K562 (cell line): ENCODE measurements around the gene PBX1. TPM values are rescaled to one million over a fixed set of nuclear protein-coding genes. Genes with fewer than 3 reads are reported as not detected.

ENCODE experiments used
- FOXA3 ChIP-seq, 2 experiments: fragments of 450-650 bp in 1 of 2; sonication (generic) in 1 of 2; formaldehyde crosslinking; IDR thresholded peaks in 1 of 2; conservative IDR thresholded peaks in 1 of 2; 2 replicates each; pipeline versions ENCODE4 v1.4.0 to v1.8.0; 2020 to 2022; ENCODE audit warnings: mild to moderate bottlenecking in 2 of 2, missing genetic modification reagents in 1 of 2
- HDAC1 ChIP-seq, 2 experiments: fragments of 450-650 bp; IDR thresholded peaks; 2 replicates each; pipeline ENCODE4 v1.6.1; 2016 to 2017; ENCODE audit warnings: inconsistent platforms in 1 of 2, mild to moderate bottlenecking in 1 of 2, moderate library complexity in 1 of 2
- SMARCE1 ChIP-seq: fragments of 450-650 bp; IDR thresholded peaks from 2 replicates; pipeline ENCODE4 v1.7.1; 2016; ENCODE audit warnings: mild to moderate bottlenecking
- SP2 ChIP-seq: IDR thresholded peaks from 2 replicates; pipeline ENCODE4 v1.6.1; 2011; ENCODE audit warnings: mild to moderate bottlenecking, low read depth, low read length, moderate library complexity; ENCODE audit not compliant: poor library complexity, severe bottlenecking; ENCODE audit errors: extremely low read depth
- polyA plus RNA-seq, 8 experiments: library from polyadenylated mRNA; depleted of rRNA in 4 of 8; stranded (reverse) in 5 of 8; unstranded in 3 of 8; fragments of >200 nt; fragmentation: Nextera tagmentation in 2 of 8; fragmentation: Illumina TruSeq in 1 of 8; extraction: Ambion mirVana in 2 of 8; extraction: Trizol in 1 of 8; gene quantifications; 2 replicates each; pipeline versions ENCODE4 v1.2.1 to v1.2.3, GENCODE V29; 2011 to 2014; ENCODE audit warnings: inconsistent platforms in 1 of 8, missing spikeins in 1 of 8
- total RNA-seq, 7 experiments: library from RNA; depleted of rRNA in 6 of 7; stranded (reverse); fragments of >200 nt in 6 of 7; fragmentation: Illumina TruSeq in 2 of 7; extraction: Trizol in 2 of 7; gene quantifications; 2 replicates each; pipeline versions ENCODE4 v1.2.1 to v1.2.3, GENCODE V29; 2011 to 2021; ENCODE audit warnings: low replicate concordance in 1 of 7
- TF ChIP-seq, protein P1 (sequence below): fragments of 450-650 bp; IDR thresholded peaks from 2 replicates; pipeline ENCODE4 v1.6.1; 2018; ENCODE audit not compliant: partially characterized antibody
- TF ChIP-seq, protein P2 (sequence below): sonication (generic); formaldehyde crosslinking; IDR thresholded peaks from 2 replicates; pipeline ENCODE4 v1.8.0; 2023; ENCODE audit warnings: mild to moderate bottlenecking, missing genetic modification reagents
- TF ChIP-seq, protein P3 (sequence below): sonication (generic); formaldehyde crosslinking; IDR thresholded peaks from 2 replicates; pipeline ENCODE4 v1.8.0; 2022; ENCODE audit warnings: mild to moderate bottlenecking, missing genetic modification reagents
- TF ChIP-seq, protein P4 (sequence below), 2 experiments: IDR thresholded peaks; 2 replicates each; pipeline ENCODE4 v1.6.1; 2011; ENCODE audit warnings: borderline replicate concordance in 1 of 2, control low read depth in 1 of 2, low read depth in 1 of 2, low read length in 1 of 2, mild to moderate bottlenecking in 1 of 2, mixed read lengths in 1 of 2, moderate library complexity in 1 of 2; ENCODE audit not compliant: insufficient read depth in 1 of 2, insufficient read length in 1 of 2, poor library complexity in 1 of 2, severe bottlenecking in 1 of 2; ENCODE audit errors: extremely low read depth in 1 of 2
- TF ChIP-seq, protein P5 (sequence below): fragments of 250-450 bp; sonication (Bioruptor Pico); IDR thresholded peaks from 2 replicates; pipeline ENCODE4 v1.4.0; 2020; ENCODE audit warnings: mild to moderate bottlenecking, moderate library complexity

Gene PBX1
- total and polyA plus RNA-seq, 9 of the 15 experiments (the other 6 are each of a cell fraction or from before 2014, with no cell fraction given) = 0.03 to 0.62 (median 0.17) TPM

DNA sequence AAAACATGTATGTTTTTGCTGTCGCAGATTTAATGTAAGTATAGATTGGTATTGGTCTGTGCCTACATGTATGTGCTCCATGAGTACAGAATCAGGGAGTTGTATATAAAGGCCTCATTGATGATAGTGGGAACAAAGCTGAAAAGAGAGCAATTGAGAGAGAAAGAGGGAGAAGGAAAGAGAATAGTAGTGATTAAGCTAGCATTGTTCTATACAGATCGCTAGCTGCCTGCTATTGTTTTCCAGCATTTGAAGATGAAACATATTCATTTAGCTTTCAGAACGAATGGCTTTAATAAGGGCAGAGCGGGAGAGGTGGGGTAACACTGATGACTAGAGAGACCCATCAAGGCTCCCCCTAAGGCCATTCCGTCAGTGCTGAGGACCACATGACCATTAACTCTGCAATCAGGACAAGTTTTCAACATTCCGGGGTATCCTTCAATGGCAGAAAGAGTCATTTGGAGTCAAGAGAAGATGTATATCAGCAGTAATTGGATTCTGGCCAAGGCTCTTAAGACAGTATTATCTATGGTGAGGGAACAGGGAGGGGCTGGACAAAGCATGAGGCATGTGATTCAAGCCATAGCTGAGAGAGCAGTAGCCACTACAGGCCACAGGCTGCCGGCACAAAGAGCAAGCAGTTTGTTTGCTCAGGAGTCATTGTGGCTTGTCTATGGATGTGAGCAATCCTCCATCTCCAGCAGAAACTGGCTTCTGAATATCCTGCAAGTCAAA, 176.5 kb downstream of the PBX1 start (continued):
- TF ChIP-seq, protein P1, sequence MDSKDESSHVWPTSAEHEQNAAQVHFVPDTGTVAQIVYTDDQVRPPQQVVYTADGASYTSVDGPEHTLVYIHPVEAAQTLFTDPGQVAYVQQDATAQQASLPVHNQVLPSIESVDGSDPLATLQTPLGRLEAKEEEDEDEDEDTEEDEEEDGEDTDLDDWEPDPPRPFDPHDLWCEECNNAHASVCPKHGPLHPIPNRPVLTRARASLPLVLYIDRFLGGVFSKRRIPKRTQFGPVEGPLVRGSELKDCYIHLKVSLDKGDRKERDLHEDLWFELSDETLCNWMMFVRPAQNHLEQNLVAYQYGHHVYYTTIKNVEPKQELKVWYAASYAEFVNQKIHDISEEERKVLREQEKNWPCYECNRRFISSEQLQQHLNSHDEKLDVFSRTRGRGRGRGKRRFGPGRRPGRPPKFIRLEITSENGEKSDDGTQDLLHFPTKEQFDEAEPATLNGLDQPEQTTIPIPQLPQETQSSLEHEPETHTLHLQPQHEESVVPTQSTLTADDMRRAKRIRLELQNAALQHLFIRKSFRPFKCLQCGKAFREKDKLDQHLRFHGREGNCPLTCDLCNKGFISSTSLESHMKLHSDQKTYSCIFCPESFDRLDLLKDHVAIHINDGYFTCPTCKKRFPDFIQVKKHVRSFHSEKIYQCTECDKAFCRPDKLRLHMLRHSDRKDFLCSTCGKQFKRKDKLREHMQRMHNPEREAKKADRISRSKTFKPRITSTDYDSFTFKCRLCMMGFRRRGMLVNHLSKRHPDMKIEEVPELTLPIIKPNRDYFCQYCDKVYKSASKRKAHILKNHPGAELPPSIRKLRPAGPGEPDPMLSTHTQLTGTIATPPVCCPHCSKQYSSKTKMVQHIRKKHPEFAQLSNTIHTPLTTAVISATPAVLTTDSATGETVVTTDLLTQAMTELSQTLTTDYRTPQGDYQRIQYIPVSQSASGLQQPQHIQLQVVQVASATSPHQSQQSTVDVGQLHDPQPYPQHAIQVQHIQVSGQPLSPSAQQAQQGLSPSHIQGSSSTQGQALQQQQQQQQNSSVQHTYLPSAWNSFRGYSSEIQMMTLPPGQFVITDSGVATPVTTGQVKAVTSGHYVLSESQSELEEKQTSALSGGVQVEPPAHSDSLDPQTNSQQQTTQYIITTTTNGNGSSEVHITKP = no peak
- TF ChIP-seq HDAC1 (IDR thresholded peaks at IDR 0.05) (no peak), SP2 (no peak), SMARCE1 (peak; percentile 15; the same call in 1 of the 2 replicates), FOXA3 (CRISPR knock-in tag; conservative IDR thresholded peaks at IDR 0.05 in 1 of 2, IDR thresholded peaks at IDR 0.05 in 1 of 2) (peak in 1 of 2 experiments; percentile 24; a peak in 1 of 4 replicates)
- TF ChIP-seq, protein P2, sequence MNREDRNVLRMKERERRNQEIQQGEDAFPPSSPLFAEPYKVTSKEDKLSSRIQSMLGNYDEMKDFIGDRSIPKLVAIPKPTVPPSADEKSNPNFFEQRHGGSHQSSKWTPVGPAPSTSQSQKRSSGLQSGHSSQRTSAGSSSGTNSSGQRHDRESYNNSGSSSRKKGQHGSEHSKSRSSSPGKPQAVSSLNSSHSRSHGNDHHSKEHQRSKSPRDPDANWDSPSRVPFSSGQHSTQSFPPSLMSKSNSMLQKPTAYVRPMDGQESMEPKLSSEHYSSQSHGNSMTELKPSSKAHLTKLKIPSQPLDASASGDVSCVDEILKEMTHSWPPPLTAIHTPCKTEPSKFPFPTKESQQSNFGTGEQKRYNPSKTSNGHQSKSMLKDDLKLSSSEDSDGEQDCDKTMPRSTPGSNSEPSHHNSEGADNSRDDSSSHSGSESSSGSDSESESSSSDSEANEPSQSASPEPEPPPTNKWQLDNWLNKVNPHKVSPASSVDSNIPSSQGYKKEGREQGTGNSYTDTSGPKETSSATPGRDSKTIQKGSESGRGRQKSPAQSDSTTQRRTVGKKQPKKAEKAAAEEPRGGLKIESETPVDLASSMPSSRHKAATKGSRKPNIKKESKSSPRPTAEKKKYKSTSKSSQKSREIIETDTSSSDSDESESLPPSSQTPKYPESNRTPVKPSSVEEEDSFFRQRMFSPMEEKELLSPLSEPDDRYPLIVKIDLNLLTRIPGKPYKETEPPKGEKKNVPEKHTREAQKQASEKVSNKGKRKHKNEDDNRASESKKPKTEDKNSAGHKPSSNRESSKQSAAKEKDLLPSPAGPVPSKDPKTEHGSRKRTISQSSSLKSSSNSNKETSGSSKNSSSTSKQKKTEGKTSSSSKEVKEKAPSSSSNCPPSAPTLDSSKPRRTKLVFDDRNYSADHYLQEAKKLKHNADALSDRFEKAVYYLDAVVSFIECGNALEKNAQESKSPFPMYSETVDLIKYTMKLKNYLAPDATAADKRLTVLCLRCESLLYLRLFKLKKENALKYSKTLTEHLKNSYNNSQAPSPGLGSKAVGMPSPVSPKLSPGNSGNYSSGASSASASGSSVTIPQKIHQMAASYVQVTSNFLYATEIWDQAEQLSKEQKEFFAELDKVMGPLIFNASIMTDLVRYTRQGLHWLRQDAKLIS (CRISPR knock-in tag) = no peak
- TF ChIP-seq, protein P3, sequence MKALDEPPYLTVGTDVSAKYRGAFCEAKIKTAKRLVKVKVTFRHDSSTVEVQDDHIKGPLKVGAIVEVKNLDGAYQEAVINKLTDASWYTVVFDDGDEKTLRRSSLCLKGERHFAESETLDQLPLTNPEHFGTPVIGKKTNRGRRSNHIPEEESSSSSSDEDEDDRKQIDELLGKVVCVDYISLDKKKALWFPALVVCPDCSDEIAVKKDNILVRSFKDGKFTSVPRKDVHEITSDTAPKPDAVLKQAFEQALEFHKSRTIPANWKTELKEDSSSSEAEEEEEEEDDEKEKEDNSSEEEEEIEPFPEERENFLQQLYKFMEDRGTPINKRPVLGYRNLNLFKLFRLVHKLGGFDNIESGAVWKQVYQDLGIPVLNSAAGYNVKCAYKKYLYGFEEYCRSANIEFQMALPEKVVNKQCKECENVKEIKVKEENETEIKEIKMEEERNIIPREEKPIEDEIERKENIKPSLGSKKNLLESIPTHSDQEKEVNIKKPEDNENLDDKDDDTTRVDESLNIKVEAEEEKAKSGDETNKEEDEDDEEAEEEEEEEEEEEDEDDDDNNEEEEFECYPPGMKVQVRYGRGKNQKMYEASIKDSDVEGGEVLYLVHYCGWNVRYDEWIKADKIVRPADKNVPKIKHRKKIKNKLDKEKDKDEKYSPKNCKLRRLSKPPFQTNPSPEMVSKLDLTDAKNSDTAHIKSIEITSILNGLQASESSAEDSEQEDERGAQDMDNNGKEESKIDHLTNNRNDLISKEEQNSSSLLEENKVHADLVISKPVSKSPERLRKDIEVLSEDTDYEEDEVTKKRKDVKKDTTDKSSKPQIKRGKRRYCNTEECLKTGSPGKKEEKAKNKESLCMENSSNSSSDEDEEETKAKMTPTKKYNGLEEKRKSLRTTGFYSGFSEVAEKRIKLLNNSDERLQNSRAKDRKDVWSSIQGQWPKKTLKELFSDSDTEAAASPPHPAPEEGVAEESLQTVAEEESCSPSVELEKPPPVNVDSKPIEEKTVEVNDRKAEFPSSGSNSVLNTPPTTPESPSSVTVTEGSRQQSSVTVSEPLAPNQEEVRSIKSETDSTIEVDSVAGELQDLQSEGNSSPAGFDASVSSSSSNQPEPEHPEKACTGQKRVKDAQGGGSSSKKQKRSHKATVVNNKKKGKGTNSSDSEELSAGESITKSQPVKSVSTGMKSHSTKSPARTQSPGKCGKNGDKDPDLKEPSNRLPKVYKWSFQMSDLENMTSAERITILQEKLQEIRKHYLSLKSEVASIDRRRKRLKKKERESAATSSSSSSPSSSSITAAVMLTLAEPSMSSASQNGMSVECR (CRISPR knock-in tag) = no peak
- TF ChIP-seq, protein P4, sequence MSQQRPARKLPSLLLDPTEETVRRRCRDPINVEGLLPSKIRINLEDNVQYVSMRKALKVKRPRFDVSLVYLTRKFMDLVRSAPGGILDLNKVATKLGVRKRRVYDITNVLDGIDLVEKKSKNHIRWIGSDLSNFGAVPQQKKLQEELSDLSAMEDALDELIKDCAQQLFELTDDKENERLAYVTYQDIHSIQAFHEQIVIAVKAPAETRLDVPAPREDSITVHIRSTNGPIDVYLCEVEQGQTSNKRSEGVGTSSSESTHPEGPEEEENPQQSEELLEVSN (IDR thresholded peaks at IDR 0.05; ENCODE audit: borderline replicate concordance in 1 of 2, extremely low read depth in 1 of 2, insufficient read depth in 1 of 2, insufficient read length in 1 of 2, low read depth in 1 of 2, low read length in 1 of 2, poor library complexity in 1 of 2, severe bottlenecking in 1 of 2) = peak in 1 of 2 experiments; percentile 16
- TF ChIP-seq, protein P5, sequence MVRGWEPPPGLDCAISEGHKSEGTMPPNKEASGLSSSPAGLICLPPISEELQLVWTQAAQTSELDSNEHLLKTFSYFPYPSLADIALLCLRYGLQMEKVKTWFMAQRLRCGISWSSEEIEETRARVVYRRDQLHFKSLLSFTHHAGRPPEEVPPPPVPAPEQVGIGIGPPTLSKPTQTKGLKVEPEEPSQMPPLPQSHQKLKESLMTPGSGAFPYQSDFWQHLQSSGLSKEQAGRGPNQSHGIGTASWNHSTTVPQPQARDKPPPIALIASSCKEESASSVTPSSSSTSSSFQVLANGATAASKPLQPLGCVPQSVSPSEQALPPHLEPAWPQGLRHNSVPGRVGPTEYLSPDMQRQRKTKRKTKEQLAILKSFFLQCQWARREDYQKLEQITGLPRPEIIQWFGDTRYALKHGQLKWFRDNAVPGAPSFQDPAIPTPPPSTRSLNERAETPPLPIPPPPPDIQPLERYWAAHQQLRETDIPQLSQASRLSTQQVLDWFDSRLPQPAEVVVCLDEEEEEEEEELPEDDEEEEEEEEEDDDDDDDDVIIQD (CRISPR knock-in tag) = no peak
